ELR (cell line): ENCODE data around the gene IGFBP5.

Source experiments
- DNase-seq: peaks from one replicate; pipeline ENCODE4 v3.0.0-alpha.2; 2015; ENCODE audit warnings: low read depth

The IGFBP5 gene

GRCh38 chr2:216664593-216665034 lies 30.7 kb downstream of the IGFBP5 start:
- DNase-seq: peak; percentile 38

GRCh38 chr2:216663846-216664245 lies 31.5 kb downstream of the IGFBP5 start:
- DNase-seq: no peak

- no peak for DNase-seq
Observed at GRCh38 chr2:216663106-216663505, 32.2 kb downstream of the IGFBP5 start.

- DNase-seq: peak; percentile 19
Observed at GRCh38 chr2:216661639-216662375, 33.5 kb downstream of the IGFBP5 start.

- DNase-seq: no peak
Observed at GRCh38 chr2:216661051-216661450, 34.3 kb downstream of the IGFBP5 start.

GRCh38 chr2:216660496-216660895 lies 34.9 kb downstream of the IGFBP5 start:
- no peak for DNase-seq

GRCh38 chr2:216659276-216659675 lies 36.1 kb downstream of the IGFBP5 start:
- DNase-seq: no peak

- no peak for DNase-seq
Observed at GRCh38 chr2:216658757-216659156, 36.6 kb downstream of the IGFBP5 start.

- no peak for DNase-seq
Observed at GRCh38 chr2:216657980-216658379, 37.4 kb downstream of the IGFBP5 start.

GRCh38 chr2:216657086-216657855 lies 38.1 kb downstream of the IGFBP5 start:
- DNase-seq: no peak

GRCh38 chr2:216654528-216655052 lies 40.8 kb downstream of the IGFBP5 start:
- no peak for DNase-seq

- no peak for DNase-seq
Observed at GRCh38 chr2:216653931-216654365, 41.4 kb downstream of the IGFBP5 start.

GRCh38 chr2:216653093-216653799 lies 42.1 kb downstream of the IGFBP5 start:
- DNase-seq: no peak

- no peak for DNase-seq
Observed at GRCh38 chr2:216652566-216652965, 42.8 kb downstream of the IGFBP5 start.

GRCh38 chr2:216651351-216651881 lies 43.9 kb downstream of the IGFBP5 start:
- DNase-seq: no peak

GRCh38 chr2:216650626-216651257 lies 44.6 kb downstream of the IGFBP5 start:
- no peak for DNase-seq

GRCh38 chr2:216649574-216649973 lies 45.8 kb downstream of the IGFBP5 start:
- no peak for DNase-seq

GRCh38 chr2:216648105-216648504 lies 47.2 kb downstream of the IGFBP5 start:
- DNase-seq: peak; percentile 64

- DNase-seq: no peak
Observed at GRCh38 chr2:216646116-216646515, 49.2 kb downstream of the IGFBP5 start.

GRCh38 chr2:216645636-216645950 lies 49.8 kb downstream of the IGFBP5 start:
- no peak for DNase-seq

- no peak for DNase-seq
Observed at GRCh38 chr2:216644842-216645635, 50.3 kb downstream of the IGFBP5 start.
